Right kidney (tissue), 9 donors: Measurements from ENCODE around the gene UNC13B.
"Not testable (repeated sequence)": the region's sequence is repeated elsewhere in the genome, so short reads cannot be mapped to it uniquely, and the experiment has no call there.

ENCODE experiments used
- DNase-seq: peaks from one replicate; pipeline ENCODE4 v3.0.0-alpha.2; 2016
- long read RNA-seq, 8 donors: transcript quantifications; one replicate each; lab custom pipeline, GENCODE V29; 2026

Gene UNC13B
- long read RNA-seq, donor 1, full-length matches to known transcripts, result 1 of 1 reads
- long read RNA-seq, donor 1, partial matches to known transcripts, result 0 of 1 reads
- long read RNA-seq, donor 1, other reads (novel, unspliced or antisense), result 0 of 1 reads
- long read RNA-seq, donor 2, result 0 reads
- long read RNA-seq, donor 3, result 0 reads
- long read RNA-seq, donor 4, partial matches to known transcripts, result 18 of 18 reads
- long read RNA-seq, donor 4, other reads (novel, unspliced or antisense), result 0 of 18 reads
- long read RNA-seq, donor 5, result 0 reads
- long read RNA-seq, donor 6, result 0 reads
- long read RNA-seq, donor 7, result 0 reads
- long read RNA-seq, donor 8, partial matches to known transcripts, result 5 of 5 reads
- long read RNA-seq, donor 8, other reads (novel, unspliced or antisense), result 0 of 5 reads

DNA sequence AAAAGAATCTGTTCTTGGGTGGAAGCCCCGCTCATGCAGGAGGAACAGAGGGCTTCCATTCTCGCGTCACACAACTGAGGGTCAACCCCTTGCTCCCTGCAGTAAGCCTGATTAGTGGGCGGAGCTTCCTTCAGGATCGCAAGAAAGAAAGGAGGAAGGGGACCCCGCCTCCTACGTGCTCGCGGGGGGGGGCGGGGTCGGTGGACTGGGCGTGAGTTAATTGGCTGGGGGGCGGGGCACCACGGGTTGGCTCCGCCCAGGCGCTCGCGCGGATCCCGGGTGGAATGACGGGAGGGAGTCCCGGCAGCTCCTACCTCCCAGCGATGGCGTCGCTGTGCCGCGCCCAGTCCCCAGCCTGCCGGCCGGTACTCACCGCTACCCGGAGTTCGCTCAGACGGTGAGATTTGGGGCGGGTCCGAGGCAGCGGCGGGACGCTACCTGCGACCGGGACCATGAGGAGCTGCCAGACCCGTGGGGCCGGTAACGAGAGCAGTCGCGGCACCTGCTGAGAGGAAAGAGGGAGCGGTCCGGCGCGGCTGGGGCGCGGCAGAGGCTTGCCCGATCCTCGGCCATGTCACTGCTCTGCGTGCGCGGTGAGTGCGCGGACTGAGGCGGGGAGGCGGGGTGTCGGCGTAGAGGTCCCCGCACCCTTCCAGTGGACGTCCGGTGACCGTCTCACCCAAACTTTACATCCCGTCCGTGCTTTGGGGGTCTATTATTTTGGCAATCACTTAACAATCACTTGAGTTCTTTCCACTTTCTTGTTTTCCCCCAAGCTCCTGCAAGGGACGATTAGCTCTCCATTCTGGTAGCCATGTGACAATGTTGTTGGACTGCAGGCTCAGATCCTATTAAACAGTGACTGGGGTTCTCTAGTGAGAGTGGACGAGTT is at the start of gene UNC13B:
UNC13B (plus strand) TSS at position 297 of the 892 bp plus-strand sequence; CDS start at position 572, 275 bp downstream.
- peak; percentile 96 for DNase-seq

DNA sequence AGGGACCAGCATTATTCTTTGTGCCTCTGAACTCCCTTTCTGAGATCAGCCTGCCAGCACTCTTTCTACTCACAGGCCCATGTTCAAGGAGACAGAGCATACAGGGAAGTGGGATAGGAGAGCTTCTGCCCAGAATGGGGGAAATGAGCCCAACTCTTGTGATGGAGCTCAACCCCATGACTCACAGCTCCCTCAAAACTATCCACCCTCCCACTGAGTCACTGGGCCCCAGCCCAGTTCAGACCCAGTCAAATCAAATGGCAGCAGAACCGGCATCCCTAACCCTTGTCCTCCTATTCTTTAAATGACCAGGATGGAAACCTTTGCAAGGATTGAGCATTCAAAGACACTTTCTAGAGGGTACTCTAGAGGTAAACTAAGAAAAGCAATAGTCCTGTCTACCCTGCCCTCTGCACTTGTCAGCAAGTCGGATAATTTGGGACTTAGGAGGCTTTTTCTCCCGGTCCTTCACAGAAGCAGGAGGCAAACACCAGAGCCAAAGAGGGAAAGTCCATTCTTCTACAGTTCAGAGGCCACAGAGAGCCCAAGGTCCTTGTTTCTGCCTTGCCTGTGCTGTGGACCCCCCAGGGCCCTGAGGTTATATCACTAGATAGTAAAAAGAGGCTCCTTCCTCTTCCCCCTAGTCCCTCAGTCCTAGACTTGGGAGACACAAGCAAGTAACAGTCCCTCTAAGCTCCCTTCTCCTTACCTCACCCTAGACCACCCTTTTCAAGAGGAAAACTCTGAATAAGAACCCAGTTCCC is 49.4 kb upstream of the UNC13B start:
- DNase-seq, result no peak

DNA sequence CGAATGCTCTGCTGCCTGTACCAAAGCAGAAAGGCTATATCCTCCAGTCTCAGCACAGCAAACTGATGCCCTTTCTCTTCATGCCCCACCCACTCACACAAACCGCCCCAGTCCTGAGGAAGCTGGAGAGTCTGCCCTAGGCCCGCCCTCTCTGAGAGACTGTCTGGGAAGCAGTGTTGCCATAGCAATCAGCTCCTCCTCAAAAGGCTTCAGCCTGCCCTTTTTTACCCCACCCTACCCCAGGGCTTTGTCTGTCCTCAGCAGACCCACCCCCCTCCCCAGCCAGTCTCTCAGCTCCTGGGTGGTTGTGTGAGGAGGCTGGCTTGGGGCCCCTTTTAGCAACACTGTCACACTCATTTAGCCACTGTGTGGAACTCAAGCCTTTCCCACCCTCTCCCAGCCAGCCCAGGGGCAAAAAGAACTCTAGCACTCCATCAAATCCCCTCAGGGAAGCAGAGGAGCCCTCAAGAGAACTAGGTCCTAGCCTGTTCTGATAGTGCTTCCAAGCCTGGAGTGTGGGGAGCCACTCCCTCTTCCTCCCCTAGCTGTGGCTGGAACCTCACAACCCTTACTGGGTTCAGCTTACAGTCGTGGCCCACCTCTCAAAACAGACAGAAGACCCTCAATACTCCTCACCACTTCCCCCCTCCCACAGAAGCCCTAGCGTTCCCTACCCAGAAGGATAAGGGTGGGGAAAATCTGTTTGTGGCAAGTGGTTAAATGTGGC is 47.5 kb upstream of the UNC13B start:
- DNase-seq, result peak; percentile 43

DNA sequence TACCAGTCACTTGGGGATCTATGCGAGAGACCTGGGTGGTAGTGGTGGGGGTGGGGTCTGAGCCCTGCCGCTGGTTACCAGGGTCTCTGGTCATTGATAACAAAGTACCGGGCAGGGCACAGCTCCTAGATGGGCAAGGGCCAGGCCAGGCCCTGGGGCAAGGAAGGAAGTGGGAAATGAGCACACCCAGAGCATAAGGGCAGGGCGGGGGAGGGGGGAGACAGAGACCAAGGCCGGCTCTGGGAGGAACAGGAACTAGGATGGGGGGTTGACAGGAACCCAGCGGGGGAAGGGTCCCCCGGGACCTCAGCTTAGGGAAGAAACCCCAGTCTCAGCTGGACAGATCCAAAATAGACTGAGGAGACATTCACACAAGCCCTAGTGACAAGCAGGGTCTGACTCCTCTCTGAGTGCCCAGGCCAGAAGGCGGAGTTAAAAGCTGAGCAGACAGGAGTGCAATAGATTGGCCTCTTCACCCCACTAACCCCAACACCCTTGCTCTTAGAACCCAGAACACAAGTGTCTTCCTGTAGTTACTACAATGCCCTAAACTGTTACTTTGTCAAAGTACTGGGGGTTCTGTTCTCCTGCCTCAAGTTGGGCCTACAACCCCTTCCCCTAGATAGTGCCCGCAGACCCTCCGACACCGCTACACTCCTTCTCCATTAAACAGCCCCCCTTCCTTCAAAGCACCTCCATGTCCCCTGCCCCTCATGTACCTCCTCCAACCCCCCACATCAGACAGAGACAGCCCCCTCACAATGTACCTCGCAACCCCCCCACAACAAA is 46.8 kb upstream of the UNC13B start:
- no peak for DNase-seq

DNA sequence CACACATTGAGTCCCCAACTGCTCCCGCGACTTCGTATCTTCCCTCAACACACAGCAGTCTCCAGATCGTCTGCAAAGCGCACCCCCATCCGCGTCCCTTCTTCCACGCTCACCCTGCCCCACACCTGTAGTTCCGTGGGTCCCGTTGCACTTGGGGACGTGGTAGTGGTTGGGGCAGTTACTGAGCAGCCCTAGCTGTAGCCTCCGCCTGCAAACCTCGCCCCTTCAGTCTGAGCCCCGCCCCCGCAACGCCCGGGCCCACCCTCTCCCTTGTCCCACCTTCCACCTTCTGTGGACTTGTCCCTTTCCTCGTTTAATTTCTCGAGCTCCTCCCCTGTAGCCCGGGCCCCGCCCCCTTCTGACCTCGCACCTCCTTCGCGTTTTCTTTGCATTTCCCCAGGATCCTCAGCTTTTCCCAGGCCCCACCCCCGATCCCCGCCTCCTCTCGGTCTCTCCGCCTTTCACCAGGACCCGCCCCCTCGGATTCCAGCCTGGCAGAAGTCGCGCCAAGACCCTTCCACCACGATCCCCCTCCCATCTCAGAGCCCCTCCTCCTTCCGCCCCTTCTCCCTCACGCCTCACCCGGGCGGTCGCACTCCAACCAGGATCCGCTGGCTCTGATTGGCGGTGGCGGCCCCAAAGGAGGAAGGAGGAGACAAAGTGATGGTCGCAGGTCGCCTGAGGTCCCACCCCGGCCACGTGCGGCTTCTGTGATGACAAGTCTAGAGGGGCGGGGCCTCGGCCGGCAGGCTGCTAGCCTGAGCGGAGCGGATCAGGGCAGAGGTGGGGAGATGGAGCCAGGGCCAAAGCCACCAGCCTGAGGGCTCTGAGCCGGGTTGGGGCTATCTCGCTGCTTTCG is 45.9 kb upstream of the UNC13B start, which contains the start of gene ATOSB:
ATOSB (minus strand) TSS at position 183 of the 859 bp plus-strand sequence. CDS start 7,588 bp downstream, outside the sequence.
- DNase-seq, result peak; percentile 92

DNA sequence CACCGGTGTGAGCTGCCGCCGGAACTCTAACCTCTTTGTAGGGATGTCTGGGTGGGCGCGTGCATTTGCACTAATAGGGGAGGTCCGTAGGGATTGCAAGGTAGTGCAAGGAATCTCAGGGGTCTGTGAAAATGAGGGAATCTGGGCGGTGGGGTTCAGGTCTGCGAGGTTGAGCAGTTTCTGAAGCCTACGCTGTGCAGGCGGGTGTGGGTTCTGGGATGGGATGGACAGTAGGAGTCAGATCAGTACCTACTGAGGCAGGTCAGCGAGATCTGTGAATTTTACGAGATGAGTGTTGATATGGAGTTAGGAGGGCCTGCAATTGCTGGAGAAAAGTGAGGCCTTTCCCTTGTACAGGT is 45.3 kb upstream of the UNC13B start:
- DNase-seq, result no peak

DNA sequence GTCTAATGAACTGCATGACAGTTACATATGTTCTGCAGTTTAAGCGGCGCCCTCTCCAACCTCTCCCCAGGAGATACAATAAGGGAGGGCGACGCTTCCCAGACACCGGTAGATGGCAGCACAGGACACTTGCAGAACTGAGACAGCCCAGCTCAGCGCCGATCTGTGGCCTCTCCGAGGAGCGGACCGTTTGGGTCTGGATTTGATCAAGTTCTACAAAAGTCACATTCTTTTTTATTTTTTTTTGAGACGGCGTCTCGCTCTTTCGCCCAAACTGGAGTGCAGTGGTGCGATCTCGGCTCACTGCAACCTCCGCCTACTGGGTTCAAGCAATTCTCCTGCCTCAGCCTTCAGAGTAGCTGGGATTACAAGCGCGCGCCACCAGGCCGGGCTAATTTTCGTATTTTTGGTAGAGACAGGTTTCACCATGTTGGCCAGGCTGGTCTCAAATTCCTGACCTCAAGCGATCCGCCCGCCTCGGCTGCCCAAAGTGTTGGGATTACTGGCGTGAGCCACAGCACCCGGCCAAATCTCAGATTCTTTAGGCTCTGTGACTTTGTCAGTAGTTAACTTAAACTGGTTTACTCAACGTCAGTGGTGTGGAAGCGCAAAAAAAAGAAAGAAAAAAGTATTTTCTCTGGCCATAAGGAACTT is 44.8 kb upstream of the UNC13B start:
- peak; percentile 85 for DNase-seq

DNA sequence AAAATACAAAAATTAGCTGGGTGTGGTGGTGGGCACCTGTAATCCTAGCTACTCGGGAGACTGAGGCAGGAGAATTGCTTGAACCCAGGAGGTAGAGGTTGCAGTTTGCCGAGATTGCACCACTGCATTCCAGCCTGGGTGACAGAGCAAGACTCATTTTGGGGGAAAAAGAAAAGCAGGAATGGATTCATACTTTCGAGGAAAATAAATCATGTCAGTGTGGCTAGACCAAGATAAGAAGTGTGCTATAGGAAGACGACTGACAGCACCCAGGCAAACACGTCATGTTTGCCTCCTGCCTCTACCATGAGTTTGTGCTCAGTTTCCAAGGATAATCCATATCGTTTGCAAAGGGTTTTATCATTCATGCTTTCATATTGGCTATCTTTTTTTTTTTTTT is 26.9 kb upstream of the UNC13B start:
- DNase-seq, result no peak

DNA sequence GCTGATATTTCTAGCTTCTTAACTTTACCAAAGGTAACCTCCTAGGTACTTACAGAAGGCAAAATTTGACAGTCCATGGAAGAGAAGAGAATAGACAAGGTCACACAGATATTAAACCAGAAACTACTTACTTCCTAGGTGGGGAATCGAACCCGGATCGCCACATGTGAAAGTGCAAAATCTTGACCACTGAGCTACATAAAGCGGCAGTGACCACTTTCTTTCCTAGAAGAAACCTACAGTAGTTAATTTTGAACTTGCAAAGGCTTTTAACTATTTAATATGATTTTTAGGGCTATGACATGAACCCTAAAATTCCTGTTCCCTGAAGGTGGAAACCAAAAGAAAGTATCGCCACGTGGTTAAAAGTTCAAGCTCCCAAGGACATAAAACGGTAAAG is 25.8 kb upstream of the UNC13B start:
- DNase-seq, result no peak

DNA sequence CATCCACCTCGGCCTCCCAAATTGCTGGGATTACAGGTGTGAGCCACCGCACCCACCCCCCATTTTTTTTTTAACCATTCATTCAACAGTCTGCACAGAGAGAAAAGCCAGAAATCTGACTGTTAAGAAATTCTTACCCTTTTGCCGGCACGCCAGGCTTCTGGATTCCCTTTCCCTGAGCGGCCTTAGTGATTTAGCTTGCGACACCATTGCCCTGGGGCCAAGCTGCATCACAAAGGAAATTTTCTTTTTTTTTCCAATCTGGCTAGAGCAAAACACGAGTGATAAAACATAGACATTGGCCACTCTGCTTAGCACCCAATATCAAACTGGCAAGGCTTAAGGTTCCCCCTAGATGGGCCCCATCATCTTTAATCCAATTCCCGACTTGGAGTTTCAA is 24.9 kb upstream of the UNC13B start:
- DNase-seq, result no peak

DNA sequence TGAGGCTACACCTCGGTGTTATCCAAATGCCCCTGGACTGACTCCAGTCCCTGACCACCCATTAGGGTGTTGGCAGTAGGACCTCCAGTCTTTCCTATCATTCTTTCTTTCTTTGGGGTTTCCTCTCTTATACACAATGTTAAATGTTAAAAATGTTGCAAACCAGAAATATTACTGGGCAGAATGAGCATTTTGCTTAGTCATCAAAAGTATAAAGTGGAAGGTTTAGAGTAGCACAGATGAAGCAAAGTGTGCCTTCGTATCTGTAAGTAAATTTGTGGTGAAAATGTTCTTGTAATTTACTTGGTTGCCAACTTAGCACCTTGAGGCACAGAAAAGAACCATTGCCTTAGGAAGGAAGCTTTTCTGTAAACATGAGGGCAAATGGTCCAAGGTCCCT is 21.7 kb upstream of the UNC13B start:
- DNase-seq, result no peak

DNA sequence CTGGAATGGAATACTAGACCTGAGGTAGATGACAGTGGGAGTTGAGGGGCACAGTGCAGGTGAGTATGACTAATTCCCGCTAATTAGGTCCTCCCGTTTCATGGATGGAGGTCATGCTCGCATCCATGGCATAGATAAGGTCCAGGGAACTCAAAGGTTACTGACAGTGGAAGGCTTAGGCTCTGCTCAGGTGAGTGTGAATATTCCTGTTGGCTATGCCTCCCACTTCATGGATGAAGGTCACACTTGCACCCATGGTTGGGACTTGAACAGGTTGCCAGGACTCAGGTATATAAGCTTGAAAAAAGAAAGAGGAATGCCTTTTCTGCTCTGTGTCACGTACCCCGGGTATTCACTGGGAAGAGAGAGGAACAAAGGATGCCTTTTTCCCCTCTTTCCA is 19.8 kb upstream of the UNC13B start:
- DNase-seq, result no peak

DNA sequence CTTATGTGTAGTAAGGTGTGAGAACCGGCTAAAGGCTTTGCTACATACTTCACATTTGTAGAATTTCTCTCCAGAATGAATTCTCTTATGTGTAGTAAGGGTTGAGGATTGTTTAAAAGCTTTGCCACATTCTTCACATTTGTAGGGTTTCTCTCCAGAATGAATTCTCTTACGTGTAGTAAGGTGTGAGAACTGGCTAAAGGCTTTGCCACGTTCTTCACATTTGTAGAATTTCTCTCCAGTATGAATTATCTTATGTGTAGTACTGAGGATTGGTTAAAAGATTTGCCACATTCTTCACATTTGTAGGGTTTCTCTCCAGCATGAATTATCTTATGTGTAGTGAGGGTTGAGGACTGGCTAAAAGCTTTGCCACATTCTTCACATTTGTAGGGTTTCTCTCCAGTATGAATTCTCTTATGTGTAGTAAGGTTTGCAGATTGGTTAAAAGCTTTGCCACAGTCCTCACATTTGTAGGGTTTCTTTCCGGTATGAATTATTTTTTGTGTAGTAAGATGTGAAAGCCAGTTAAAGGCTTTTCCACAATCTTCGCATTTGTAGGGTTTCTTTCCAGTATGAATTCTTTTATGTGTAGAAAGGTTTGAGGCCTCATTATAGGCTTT is 13.8 kb upstream of the UNC13B start:
- not testable (repeated sequence) for DNase-seq

DNA sequence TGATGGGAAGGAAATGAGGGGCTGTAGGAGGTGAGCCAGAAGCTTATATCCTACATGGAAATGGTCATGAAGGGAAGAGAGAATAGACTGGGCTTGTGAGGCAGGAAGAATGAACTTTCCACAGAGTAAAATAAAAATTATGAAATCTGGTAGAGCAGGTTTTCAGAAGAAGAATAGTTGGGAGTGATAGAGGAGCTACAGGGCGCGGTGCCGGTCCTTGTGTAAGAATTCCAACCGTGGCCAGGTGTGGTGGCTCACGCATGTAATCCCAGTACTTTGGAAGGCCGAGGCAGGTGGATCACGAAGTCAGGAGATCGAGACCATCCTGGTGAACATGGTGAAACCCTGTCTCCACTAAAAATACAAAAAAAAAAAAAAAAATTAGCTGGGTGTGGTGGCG is 8.9 kb upstream of the UNC13B start:
- no peak for DNase-seq

DNA sequence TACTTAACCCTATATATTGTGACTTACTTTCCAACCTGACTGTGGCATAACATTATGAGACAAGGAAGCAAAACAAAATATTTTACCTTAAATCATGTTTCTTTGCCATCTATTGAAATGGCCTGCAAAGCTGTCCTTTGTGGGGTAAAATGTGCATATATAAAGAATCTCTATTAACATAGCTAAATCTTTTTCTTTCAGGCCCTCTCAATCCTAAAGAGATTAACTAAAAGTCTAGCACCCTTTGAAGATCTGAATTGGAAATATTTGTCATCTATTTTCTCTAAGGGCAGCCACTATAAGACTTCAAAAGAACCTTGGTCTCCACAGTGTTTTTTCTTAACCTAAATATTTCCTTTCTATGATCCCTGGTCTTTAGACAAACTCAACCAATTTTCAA is 5.0 kb upstream of the UNC13B start:
- DNase-seq, result no peak

DNA sequence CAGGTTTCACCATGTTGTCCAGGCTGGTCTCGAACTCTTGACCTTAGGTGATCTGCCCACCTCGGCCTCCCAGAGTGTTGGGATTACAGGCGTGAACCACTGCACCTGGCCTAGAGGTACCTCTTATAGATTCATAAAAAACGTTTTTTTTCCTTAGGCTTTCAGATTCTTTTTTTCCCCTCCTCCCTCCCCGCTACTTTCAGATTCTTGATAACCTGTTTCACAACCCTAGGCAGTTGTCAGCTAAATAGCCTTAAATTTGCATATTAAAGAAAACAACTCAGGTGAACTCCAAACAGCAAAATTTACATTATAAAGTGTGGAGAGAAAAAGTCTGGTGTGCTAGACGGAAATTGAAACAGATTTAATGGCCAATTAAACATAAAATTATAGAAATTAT is 4.0 kb upstream of the UNC13B start:
- not testable (repeated sequence) for DNase-seq

DNA sequence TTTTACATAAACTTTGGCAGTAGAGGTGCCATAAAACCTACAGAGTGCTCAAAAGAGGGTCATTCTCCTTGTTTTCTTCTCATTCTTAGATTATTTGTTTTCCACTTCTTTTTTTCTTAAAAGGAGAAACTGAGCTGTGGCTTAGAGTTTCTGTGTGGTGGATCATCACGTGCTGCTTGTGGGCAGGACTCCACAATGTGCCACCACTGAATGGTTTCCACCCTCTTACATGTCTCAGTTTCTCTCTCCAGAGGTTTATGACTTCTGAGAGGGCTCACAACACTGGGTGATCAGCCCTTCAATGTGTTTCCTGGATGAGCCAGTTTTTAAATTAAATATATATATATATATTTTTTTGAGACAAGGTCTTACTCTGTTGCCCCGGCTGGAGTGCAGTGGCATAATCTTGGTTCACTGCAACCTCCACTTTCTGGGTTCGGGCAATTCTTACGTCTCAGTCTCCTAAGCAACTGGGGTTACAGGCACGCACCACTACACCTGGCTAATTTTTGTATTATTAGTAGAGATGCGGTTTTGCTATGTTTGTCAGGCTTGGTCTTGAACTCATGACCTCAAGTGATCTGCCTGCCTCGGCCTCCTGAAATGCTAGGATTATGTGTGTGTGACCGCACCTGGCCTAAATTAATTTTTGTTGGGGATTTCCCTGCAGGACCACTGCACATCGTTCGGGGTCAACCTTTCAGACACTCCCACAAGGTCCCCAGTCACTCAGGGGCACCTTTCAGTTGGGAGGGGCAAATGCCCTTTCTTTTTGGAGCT is 3.1 kb upstream of the UNC13B start:
- DNase-seq, result no peak
